GM12892 (cell line): ENCODE measurements around the gene SPDYE11.
"Not testable (repeated sequence)": the region's sequence is repeated elsewhere in the genome, so short reads cannot be mapped to it uniquely, and the experiment has no call there.

Experiments
- POLR2A ChIP-seq: IDR thresholded peaks from 2 replicates; pipeline ENCODE4 v1.6.1; 2011; ENCODE audit warnings: low read depth, low read length, control low read depth
- POLR2AphosphoS5 ChIP-seq: IDR thresholded peaks from 2 replicates; pipeline ENCODE4 v1.6.1; 2011; ENCODE audit warnings: low read depth, low read length, control low read depth

DNA sequence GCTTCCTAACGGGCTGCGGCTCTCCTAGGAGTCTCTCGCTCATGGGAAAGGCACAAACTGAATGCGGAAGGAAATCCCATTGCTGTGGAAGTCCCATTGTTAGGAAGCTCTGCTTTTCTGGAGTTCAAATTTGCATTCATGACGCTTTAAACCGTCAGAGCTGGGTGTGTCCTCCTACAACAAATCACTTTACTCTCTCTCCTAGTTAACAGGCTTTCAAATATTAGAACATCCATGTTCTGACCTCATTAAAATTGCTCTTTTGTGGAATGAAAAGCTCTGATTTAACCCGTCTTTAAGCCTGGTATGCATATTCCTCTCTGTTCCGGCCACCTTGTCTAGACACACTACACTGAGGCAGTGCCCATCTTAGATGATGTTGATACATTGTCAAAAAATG, at the start of gene SPDYE11:
- not testable (repeated sequence) for TF ChIP-seq POLR2A, POLR2AphosphoS5
